Right renal pelvis (tissue), 4 donors: ENCODE results near the gene SLU7. TPM values are rescaled to one million over a fixed set of nuclear protein-coding genes. Genes with fewer than 3 reads are reported as not detected.

Source experiments
- DNase-seq, 4 donors: peaks; one replicate each; pipeline ENCODE4 v3.0.0-alpha.2; 2013; ENCODE audit warnings: low read depth in 4 of 4, low spot score in 3 of 4, missing footprints in 1 of 4
- polyA plus RNA-seq, 4 donors: library from polyadenylated mRNA; unstranded; fragments of 120-200 nt; gene quantifications; one replicate each; pipeline ENCODE4 v1.2.1, GENCODE V29; 2013; ENCODE audit not compliant: insufficient read length in 4 of 4

SLU7 gene
- 10 to 100 TPM; 56.2 to 72.2 (median 62.0) TPM for polyA plus RNA-seq

GRCh38 chr5:160418561-160419457 is at the start of gene SLU7:
Gene SLU7, minus strand, starts transcription at chr5:160419081. Its CDS starts 3,787 bp downstream, at chr5:160415294.
- peak; percentile 90 to 93 (median 92) for DNase-seq

- no peak for DNase-seq
Observed at GRCh38 chr5:160468363-160468975, 49.6 kb upstream of the SLU7 start.

GRCh38 chr5:160467555-160468362 is 48.9 kb upstream of the SLU7 start:
- DNase-seq, result peak in 2 of 4 donors; percentile 31 to 49

GRCh38 chr5:160466889-160467554 is 48.1 kb upstream of the SLU7 start:
- no peak for DNase-seq

- peak in 1 of 4 donors; percentile 39 for DNase-seq
Observed at GRCh38 chr5:160466116-160466515, 47.2 kb upstream of the SLU7 start.

GRCh38 chr5:160464466-160464797 is 45.6 kb upstream of the SLU7 start:
- DNase-seq, result no peak

GRCh38 chr5:160463740-160464465 is 45.0 kb upstream of the SLU7 start:
- DNase-seq, result no peak

- no peak for DNase-seq
Observed at GRCh38 chr5:160463227-160463626, 44.3 kb upstream of the SLU7 start.

- no peak for DNase-seq
Observed at GRCh38 chr5:160462167-160462566, 43.3 kb upstream of the SLU7 start.

- DNase-seq, result no peak
Observed at GRCh38 chr5:160461378-160461777, 42.5 kb upstream of the SLU7 start.

GRCh38 chr5:160460377-160461049 is 41.6 kb upstream of the SLU7 start:
- DNase-seq, result no peak

GRCh38 chr5:160458806-160459800 is 40.2 kb upstream of the SLU7 start:
- no peak for DNase-seq

GRCh38 chr5:160457252-160457651 is 38.4 kb upstream of the SLU7 start:
- no peak for DNase-seq

GRCh38 chr5:160456480-160457177 is 37.7 kb upstream of the SLU7 start:
- no peak for DNase-seq

- DNase-seq, result no peak
Observed at GRCh38 chr5:160455600-160455999, 36.7 kb upstream of the SLU7 start.

- DNase-seq, result no peak
Observed at GRCh38 chr5:160453751-160454150, 34.9 kb upstream of the SLU7 start.

- no peak for DNase-seq
Observed at GRCh38 chr5:160452795-160453194, 33.9 kb upstream of the SLU7 start.

GRCh38 chr5:160452036-160452435 is 33.2 kb upstream of the SLU7 start:
- no peak for DNase-seq
